ENCODE measurements around the gene FHOD3. TPM values are rescaled to one million over a fixed set of nuclear protein-coding genes. Genes with fewer than 3 reads are reported as not detected.

The FHOD3 gene
- total and polyA plus RNA-seq, 2 experiments from 2014 or later, result 2.7 to 8.7 TPM

DNA sequence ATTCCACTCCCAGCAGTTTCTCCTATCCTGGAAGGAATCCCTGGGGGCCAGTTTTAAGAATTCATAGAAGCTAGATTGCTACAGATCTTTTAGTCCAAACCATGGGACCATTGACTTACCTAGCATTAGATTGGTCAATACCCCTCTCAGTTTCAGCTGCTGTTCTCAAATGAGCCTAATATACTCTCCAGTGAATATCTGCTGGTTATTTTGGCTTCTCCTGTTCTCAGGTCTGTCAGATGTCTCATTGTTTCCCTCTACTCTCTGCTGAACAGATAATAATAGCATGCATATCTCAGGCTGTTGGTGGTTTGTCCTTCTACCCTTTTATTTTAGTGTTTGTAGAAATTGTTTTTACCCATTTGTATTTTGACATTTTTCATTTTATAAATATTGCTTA is 99.5 kb downstream of the FHOD3 start (continued):
- TF ChIP-seq CTCF (conservative IDR thresholded peaks at IDR 0.05; ENCODE audit: low read depth in 2 of 2) (no peak), ZNF462 (CRISPR knock-in tag; IDR thresholded peaks at IDR 0.05) (no peak), EZH2 (IDR thresholded peaks at IDR 0.05; ENCODE audit: low read depth, unreplicated experiment) (no peak), NANOG (IDR thresholded peaks at IDR 0.05; ENCODE audit: borderline replicate concordance) (no peak)

DNA sequence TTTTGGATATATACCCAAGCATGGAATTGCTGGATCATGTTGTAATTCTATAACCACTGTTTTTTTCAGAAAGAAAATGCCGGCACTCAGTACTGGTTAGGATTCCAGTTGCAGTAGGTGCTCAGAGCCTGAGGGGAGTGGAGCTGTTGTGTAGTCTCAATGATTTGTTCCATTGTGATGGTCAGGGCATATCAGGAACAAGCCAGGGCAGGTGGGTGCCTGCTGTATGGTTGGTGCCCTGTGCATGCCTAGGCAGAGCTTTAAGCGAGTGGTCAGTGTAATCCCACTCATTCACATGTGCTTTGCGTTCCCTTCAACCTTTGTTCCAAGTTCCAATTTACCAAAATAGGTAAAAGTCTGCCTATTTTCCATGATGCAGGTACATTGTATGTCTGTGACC is 100.9 kb downstream of the FHOD3 start:
- peaks cover 4% of the 10 kb centered on the region; the same call in 1 of the 2 replicates for H3K4me1 ChIP-seq (ENCODE audit: insufficient read depth)
- Mint-ChIP-seq H3K9me3 (peaks cover 29% of the 10 kb centered on the region; the same call in 2 of the 3 replicates), H3K4me1 (peaks cover 7% of the 10 kb centered on the region), H3K27ac (no peak overlapping the region), H3K36me3 (ENCODE audit: low read depth) (peaks cover 22% of the 10 kb centered on the region; the same call in 2 of the 3 replicates), H3K4me3 (no peak overlapping the region), H3K27me3 (ENCODE audit: insufficient read depth, low read depth, poor library complexity) (no peaks in the 10 kb centered on the region)
- no peak for ATAC-seq
- no peak for DNase-seq (ENCODE audit: low spot score)
- no peaks in the 10 kb centered on the region for H4K20me1 ChIP-seq (replicated peaks; ENCODE audit: insufficient read depth)
- no peak overlapping the region for H3K4me2 ChIP-seq
- H3K9me2 ChIP-seq (ENCODE audit: insufficient read depth), result peaks cover 9% of the 10 kb centered on the region; the same call in 1 of the 2 replicates
- no peaks in the 10 kb centered on the region for H3F3A ChIP-seq (replicated peaks; ENCODE audit: low read depth)
- H3K27ac ChIP-seq (ENCODE audit: low read depth), result no peak overlapping the region
- H3K4me3 ChIP-seq, result no peak overlapping the region
- no peaks in the 10 kb centered on the region for H3K79me2 ChIP-seq (replicated peaks; ENCODE audit: insufficient read depth)
- H3K36me3 ChIP-seq (ENCODE audit: insufficient read depth), result peaks cover 4% of the 10 kb centered on the region; the same call in 1 of the 2 replicates
- no peaks in the 10 kb centered on the region for H3K27me3 ChIP-seq (ENCODE audit: insufficient read depth)
- H2AFZ ChIP-seq, result no peak overlapping the region
- TF ChIP-seq ZNF462 (CRISPR knock-in tag; IDR thresholded peaks at IDR 0.05) (no peak), CTCF (conservative IDR thresholded peaks at IDR 0.05; ENCODE audit: low read depth in 2 of 2) (no peak)
